Measurements from ENCODE around the gene SERPINH1. TPM values are rescaled to one million over a fixed set of nuclear protein-coding genes. Genes with fewer than 3 reads are reported as not detected.
A peak's percentile ranks its signal among the peaks of the same experiment; 100 is the strongest.

Gene SERPINH1
- total and polyA plus RNA-seq, 2 of the 13 experiments (the other 11 are each of a cell fraction or from before 2014, with no cell fraction given), result 83.6 to 83.8 TPM

- peak; percentile 27 for TF ChIP-seq HNRNPK (IDR thresholded peaks at IDR 0.05; ENCODE audit: low read depth, low read length, poor library complexity, severe bottlenecking)
- no peak for TF ChIP-seq ZNF598 (CRISPR knock-in tag; IDR thresholded peaks at IDR 0.05; ENCODE audit: borderline replicate concordance)
- TF ChIP-seq, protein P1, sequence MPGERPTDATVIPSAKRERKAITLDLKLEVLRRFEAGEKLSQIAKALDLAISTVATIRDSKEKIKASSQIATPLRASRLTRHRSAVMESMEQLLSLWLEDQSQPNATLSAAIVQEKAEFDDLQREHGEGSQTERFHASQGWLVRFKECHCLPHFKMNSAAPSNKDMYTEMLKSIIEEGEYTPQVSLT (CRISPR knock-in tag; IDR thresholded peaks at IDR 0.05; ENCODE audit: borderline replicate concordance, low read depth), result no peak
- TF ChIP-seq ZFY (CRISPR knock-in tag; IDR thresholded peaks at IDR 0.05), result peak; percentile 30; the same call in 1 of the 2 replicates
- TF ChIP-seq NR3C1 (CRISPR knock-in tag; IDR thresholded peaks at IDR 0.05), result no peak
Measured at GRCh38 chr11:75582895-75583717, 21.1 kb downstream of the SERPINH1 start (continued).

GRCh38 chr11:75583718-75584658, 21.9 kb downstream of the SERPINH1 start:
- BruUV-seq (replicated peaks), result no TSS peak
- CTCF ChIA-PET (ENCODE audit: low intra/inter-chr PET ratio, low total read pairs), result no interaction called here

More at GRCh38 chr11:75583718-75584658, 21.9 kb downstream of the SERPINH1 start:
- 72% methylated on average over 31 of the region's 42 CpGs for WGBS (ENCODE audit: low lambda C conversion rate)
- no peak overlapping the region for H3K27ac ChIP-seq (ENCODE audit: extremely low read length, insufficient read depth, low read length)
- no peak for DNase-seq (ENCODE audit: low spot score)
- no peak overlapping the region for H3K4me3 ChIP-seq (replicated peaks in 1 of 3; ENCODE audit: insufficient read depth in 1 of 3, low read depth in 2 of 3, low read length in 3 of 3)
- no peak for ATAC-seq
- no peak overlapping the region for H3K4me2 ChIP-seq (ENCODE audit: low read depth, low read length)
- no peaks in the 10 kb centered on the region for H3K9me3 ChIP-seq (ENCODE audit: low read length)
- intact Hi-C loops (cut with micrococcal nuclease; ENCODE audit: unreplicated experiment), result no loop called here
- no peaks in the 10 kb centered on the region for H4K20me1 ChIP-seq (ENCODE audit: insufficient read depth, low read length)
- H2AFZ ChIP-seq (ENCODE audit: low read length), result no peak overlapping the region
- H3K27me3 ChIP-seq (ENCODE audit: control insufficient read depth in 1 of 2, insufficient read depth in 2 of 2, low read length in 2 of 2), result peaks cover 0 to 10% of the 10 kb centered on the region in 2 experiments; a peak in 3 of 5 replicates
- no peak overlapping the region for H3K9ac ChIP-seq (ENCODE audit: insufficient read depth, low read depth, low read length)
- no peak for TF ChIP-seq ZNF280D (CRISPR knock-in tag; IDR thresholded peaks at IDR 0.05)
- peak; percentile 53; the same call in 1 of the 2 replicates for TF ChIP-seq ZNF263 (CRISPR knock-in tag; IDR thresholded peaks at IDR 0.05)
- POLR2A ChIA-PET, result interaction anchor here (1.3 kb wide), 1 partner anchor 14 kb away, joined by 4 read pairs; no protein-coding TSS in a partner anchor
- in situ Hi-C loops (cut with HindIII; ENCODE audit: extremely low pct_ligation_motif_present, low pct_unique_long_range_greater_than_20kb), result no loop called here
- no peaks in the 10 kb centered on the region for H3K36me3 ChIP-seq (replicated peaks in 1 of 2; ENCODE audit: control insufficient read depth in 1 of 2, insufficient read depth in 2 of 2, low read length in 2 of 2)
- H3K4me1 ChIP-seq (ENCODE audit: insufficient read depth, low read length), result peaks cover 32% of the 10 kb centered on the region
- FAIRE-seq, result no peak
- no peaks in the 10 kb centered on the region for H3K79me2 ChIP-seq (ENCODE audit: insufficient read depth, low read length)

All from HepG2 (cell line).